ENCODE results near the gene CDHR5.

Gene CDHR5

GRCh38 chr11:610146-610801, 14.5 kb downstream of the CDHR5 start:
- no peak for DNase-seq (ENCODE audit: low read depth)

- DNase-seq (ENCODE audit: low read depth) = no peak
These were observed 15.4 kb downstream of the CDHR5 start for GRCh38 chr11:609341-609811.

GRCh38 chr11:608791-609251, 15.9 kb downstream of the CDHR5 start:
- no peak for DNase-seq (ENCODE audit: low read depth)

GRCh38 chr11:607971-608659, 16.6 kb downstream of the CDHR5 start:
- no peak for DNase-seq (ENCODE audit: low read depth)

GRCh38 chr11:607020-607780, 17.6 kb downstream of the CDHR5 start:
- DNase-seq (ENCODE audit: low read depth) = no peak

- no peak for DNase-seq (ENCODE audit: low read depth)
These were observed 18.5 kb downstream of the CDHR5 start for GRCh38 chr11:606245-606644.

- DNase-seq (ENCODE audit: low read depth) = no peak
These were observed 19.2 kb downstream of the CDHR5 start for GRCh38 chr11:605286-606129.

- no peak for DNase-seq (ENCODE audit: low read depth)
These were observed 21.6 kb downstream of the CDHR5 start for GRCh38 chr11:603154-603553.

- DNase-seq (ENCODE audit: low read depth) = no peak
These were observed 23.0 kb downstream of the CDHR5 start for GRCh38 chr11:601573-602245.

- DNase-seq (ENCODE audit: low read depth) = no peak
These were observed 26.6 kb downstream of the CDHR5 start for GRCh38 chr11:598005-598680.

GRCh38 chr11:597166-597725, 27.5 kb downstream of the CDHR5 start:
- DNase-seq (ENCODE audit: low read depth) = no peak

GRCh38 chr11:596374-596773, 28.4 kb downstream of the CDHR5 start:
- no peak for DNase-seq (ENCODE audit: low read depth)

- DNase-seq (ENCODE audit: low read depth) = no peak
These were observed 29.4 kb downstream of the CDHR5 start for GRCh38 chr11:595400-595799.

GRCh38 chr11:593347-593746, 31.4 kb downstream of the CDHR5 start:
- no peak for DNase-seq (ENCODE audit: low read depth)

- no peak for DNase-seq (ENCODE audit: low read depth)
These were observed 31.8 kb downstream of the CDHR5 start for GRCh38 chr11:592918-593317.

- no peak for DNase-seq (ENCODE audit: low read depth)
These were observed 32.3 kb downstream of the CDHR5 start for GRCh38 chr11:592501-592900.

GRCh38 chr11:590997-591396, 33.8 kb downstream of the CDHR5 start:
- no peak for DNase-seq (ENCODE audit: low read depth)

GRCh38 chr11:589798-590197, 35.0 kb downstream of the CDHR5 start:
- DNase-seq (ENCODE audit: low read depth) = no peak

GRCh38 chr11:587978-588380, 36.8 kb downstream of the CDHR5 start:
- DNase-seq (ENCODE audit: low read depth) = peak; percentile 56

GRCh38 chr11:587546-587945, 37.2 kb downstream of the CDHR5 start:
- no peak for DNase-seq (ENCODE audit: low read depth)

All from activated T-helper 9 cell treated with anti-CD3 and anti-CD28 coated beads, Interleukin-2, amount 50 U/mL, for 16 hours (primary cell).